ENCODE results near the gene MAML3. TPM values are rescaled to one million over a fixed set of nuclear protein-coding genes. Genes with fewer than 3 reads are reported as not detected.

Gene MAML3
- total and polyA plus RNA-seq, 2 experiments from 2014 or later, result 1.7 to 6.5 TPM

GRCh38 chr4:140031061-140031460, 122.9 kb downstream of the MAML3 start (continued):
- TF ChIP-seq ZNF462 (CRISPR knock-in tag; IDR thresholded peaks at IDR 0.05) (no peak), STAT1 (IDR thresholded peaks at IDR 0.05; ENCODE audit: unreplicated experiment) (no peak), ZNF114 (CRISPR knock-in tag; IDR thresholded peaks at IDR 0.05) (no peak), NANOG (IDR thresholded peaks at IDR 0.05; ENCODE audit: borderline replicate concordance) (no peak)

DNA sequence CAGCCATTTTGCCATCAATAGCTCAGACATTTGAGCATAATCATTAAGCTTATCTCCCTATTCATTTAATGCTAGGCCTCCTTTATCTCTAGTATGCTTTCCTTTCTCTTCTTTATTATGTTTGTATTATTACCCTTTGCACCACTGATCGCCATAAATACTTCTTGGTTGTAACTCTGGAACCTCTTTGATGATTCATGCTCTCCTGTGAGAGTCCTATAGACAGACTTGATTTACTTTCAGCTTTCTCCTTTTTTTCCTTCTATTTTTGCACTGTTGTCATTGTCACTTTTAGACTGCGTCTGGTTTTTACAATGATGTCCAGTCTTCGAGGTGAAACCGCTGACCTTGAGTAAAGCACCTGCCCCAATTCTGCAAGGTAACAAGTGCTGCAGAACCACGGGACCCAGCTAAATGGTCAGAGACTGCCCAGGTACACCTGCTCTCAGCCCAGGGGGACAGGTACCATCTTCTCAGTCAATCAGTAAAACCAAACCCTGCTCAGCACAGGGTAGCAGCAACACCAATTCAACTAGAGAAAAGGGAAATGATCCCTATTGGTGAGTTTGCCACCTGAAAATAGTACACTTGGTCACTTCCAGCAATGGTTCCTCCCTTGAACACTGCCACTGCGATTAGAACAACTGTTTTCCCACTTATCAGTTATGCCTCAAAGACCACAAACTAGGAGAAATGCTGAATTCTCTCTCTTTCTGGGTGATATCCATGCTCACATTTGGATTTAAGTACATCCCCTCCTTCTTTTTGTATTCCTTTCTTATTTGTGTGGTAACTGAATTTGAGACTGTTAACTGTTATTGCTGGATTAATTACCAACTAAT, 125.1 kb downstream of the MAML3 start:
- ATAC-seq, result no peak
- no peaks in the 10 kb centered on the region for H3K79me2 ChIP-seq (replicated peaks; ENCODE audit: insufficient read depth)
- no peak overlapping the region for H3K27ac ChIP-seq (ENCODE audit: low read depth)
- no peaks in the 10 kb centered on the region for H3K36me3 ChIP-seq (ENCODE audit: insufficient read depth)
- no peaks in the 10 kb centered on the region for H3K36me3 Mint-ChIP-seq (ENCODE audit: low read depth)
- no peaks in the 10 kb centered on the region for H3K27me3 Mint-ChIP-seq (ENCODE audit: insufficient read depth, low read depth, poor library complexity)
- no peaks in the 10 kb centered on the region for H3K27me3 ChIP-seq (ENCODE audit: insufficient read depth)
- no peaks in the 10 kb centered on the region for H3F3A ChIP-seq (replicated peaks; ENCODE audit: low read depth)
- no peak overlapping the region for H3K4me3 Mint-ChIP-seq
- no peak overlapping the region for H3K4me3 ChIP-seq
- peaks cover 6% of the 10 kb centered on the region; the same call in 1 of the 2 replicates for H3K4me1 ChIP-seq (ENCODE audit: insufficient read depth)
- no peak for DNase-seq (ENCODE audit: low spot score)
- H3K9me2 ChIP-seq (ENCODE audit: insufficient read depth), result peaks cover under 1% of the 10 kb centered on the region; the same call in 1 of the 2 replicates
- no peak overlapping the region for H3K27ac Mint-ChIP-seq
- H2AFZ ChIP-seq, result no peak overlapping the region
- peaks cover 11% of the 10 kb centered on the region; the same call in 2 of the 3 replicates for H3K4me1 Mint-ChIP-seq
- no peaks in the 10 kb centered on the region for H3K9me3 Mint-ChIP-seq
- H4K20me1 ChIP-seq (replicated peaks; ENCODE audit: insufficient read depth), result no peaks in the 10 kb centered on the region
- H3K4me2 ChIP-seq, result no peak overlapping the region
- no peak for TF ChIP-seq EZH2phosphoT487 (IDR thresholded peaks at IDR 0.05; ENCODE audit: unreplicated experiment)
- no peak for TF ChIP-seq POLR2AphosphoS5 (IDR thresholded peaks at IDR 0.05; ENCODE audit: low read depth)
- no peak for TF ChIP-seq ETS1 (IDR thresholded peaks at IDR 0.05)
- no peak for TF ChIP-seq ZNF462 (CRISPR knock-in tag; IDR thresholded peaks at IDR 0.05)
- no peak for TF ChIP-seq ZNF331 (CRISPR knock-in tag; IDR thresholded peaks at IDR 0.05; ENCODE audit: low read depth)
